GM12873 (cell line): ENCODE measurements around the gene KRT5.

Experiments used
- CTCF ChIP-seq: IDR thresholded peaks from 2 replicates; pipeline ENCODE4 v1.5.1; 2012; ENCODE audit warnings: low read depth, mild to moderate bottlenecking, moderate library complexity, low read length, control low read depth; ENCODE audit not compliant: insufficient read depth; ENCODE audit errors: missing control alignments

The KRT5 gene

GRCh38 chr12:52542785-52543318 lies 22.7 kb upstream of the KRT5 start:
- TF ChIP-seq CTCF = no peak

- TF ChIP-seq CTCF = no peak
Measured at GRCh38 chr12:52542157-52542556, 22.0 kb upstream of the KRT5 start.

GRCh38 chr12:52541709-52542108 lies 21.5 kb upstream of the KRT5 start:
- no peak for TF ChIP-seq CTCF

GRCh38 chr12:52540531-52540930 lies 20.3 kb upstream of the KRT5 start:
- no peak for TF ChIP-seq CTCF

GRCh38 chr12:52539821-52540173 lies 19.6 kb upstream of the KRT5 start:
- no peak for TF ChIP-seq CTCF

- no peak for TF ChIP-seq CTCF
Measured at GRCh38 chr12:52539083-52539820, 19.1 kb upstream of the KRT5 start.

- no peak for TF ChIP-seq CTCF
Measured at GRCh38 chr12:52537101-52537500, 16.9 kb upstream of the KRT5 start.
